Midbrain (tissue), 1 donor: ENCODE data around the gene ANKRD65.
"Not testable (repeated sequence)": the region's sequence is repeated elsewhere in the genome, so short reads cannot be mapped to it uniquely, and the experiment has no call there.

Experiments used
- DNase-seq: peaks from one replicate; lab custom pipeline; 2025; lab: John Stamatoyannopoulos, UW

ANKRD65 gene

DNA sequence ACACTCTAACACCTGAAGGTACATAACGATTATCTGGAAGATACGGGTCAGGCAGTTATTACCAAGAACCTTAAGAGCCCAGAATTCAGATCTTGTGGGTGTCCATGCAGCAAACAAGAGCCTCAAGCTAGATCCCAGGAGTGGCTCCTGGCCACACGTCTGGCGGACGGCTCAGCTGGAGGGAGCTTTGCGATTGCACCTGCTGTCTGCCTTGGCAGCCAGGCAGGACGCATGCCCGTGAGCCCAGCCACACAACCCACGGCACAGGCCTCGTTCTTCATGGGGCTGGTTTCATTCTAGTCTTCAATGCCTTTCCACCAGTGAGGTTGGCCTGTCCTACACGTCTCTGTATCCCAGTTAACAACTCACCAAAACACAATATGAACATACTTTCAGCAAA lies 27.6 kb downstream of the ANKRD65 start:
- DNase-seq = no peak

DNA sequence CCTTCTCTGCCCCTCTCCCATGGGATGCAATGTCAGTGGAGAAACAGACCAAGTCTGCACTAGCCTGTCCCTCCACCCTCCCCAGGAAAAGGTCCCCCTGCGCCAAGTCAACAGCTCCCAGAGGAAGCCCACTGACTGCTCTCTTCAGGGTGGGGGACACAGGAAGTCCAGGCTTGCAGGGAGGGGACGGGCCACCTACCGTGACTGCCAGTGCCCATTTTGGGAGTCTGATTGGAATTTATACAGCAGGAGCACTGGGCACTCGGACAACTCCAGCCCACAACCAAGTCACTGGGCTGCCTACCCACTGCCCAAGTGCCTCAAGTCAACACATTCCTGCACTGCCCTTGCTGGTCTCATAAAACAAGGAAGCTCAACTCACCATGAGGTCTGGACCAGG lies 28.1 kb downstream of the ANKRD65 start:
- DNase-seq = no peak

DNA sequence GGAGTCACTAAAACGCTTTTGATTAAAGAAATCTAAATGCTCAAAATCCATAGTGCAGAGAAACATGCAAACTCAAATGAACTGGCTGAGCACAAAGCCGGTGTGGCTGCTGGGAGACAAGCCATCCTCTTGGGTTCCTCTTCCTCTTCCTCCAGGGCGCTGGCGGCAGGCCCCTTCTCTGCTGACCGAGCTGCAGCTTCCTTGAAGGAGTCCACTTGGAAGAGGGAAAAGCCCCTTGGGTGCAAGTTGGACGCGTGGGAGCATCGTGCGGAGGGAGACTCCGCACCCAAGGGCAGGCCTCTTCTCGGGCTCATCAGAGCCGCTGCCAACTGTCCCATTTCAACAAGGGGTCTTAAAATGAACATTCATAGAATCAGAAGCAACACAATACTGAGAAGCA lies 29.9 kb downstream of the ANKRD65 start:
- no peak for DNase-seq

DNA sequence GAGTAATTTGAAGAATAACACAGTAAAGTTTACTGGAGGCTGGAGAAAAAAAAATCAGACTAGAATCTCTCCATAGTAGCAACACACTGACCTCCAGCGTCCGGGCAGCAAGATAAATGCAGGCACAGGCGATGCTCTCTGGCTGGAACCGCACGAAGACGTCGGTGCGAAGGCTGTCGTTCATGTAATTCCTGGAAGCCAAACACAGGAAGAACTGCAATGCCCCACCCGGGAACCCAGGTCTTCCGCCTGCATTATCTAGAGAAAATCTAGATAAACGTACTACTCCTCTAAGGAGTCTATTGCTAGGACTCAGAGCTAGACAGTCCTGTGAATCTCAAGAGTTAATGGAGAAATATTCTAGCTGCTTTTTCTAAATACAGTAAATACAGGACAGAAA lies 30.4 kb downstream of the ANKRD65 start:
- no peak for DNase-seq

DNA sequence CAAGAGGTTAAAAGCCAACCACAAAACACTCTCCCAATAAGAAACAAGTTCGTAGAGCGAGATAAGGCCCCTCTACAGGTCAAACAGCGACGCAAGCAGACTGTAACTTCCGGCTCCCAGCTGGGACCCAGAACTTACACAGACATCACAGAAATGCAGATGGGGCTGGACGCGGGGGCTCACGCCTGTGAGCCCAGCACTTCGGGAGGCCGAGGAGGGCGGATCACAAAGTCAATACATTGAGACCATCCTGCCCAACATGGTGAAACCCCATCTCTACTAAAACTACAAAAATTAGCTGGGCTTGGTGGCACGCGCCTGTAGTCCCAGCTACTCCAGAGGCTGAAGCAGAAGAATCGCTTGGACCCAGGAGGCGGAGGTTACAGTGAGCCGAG lies 33.0 kb downstream of the ANKRD65 start:
- no peak for DNase-seq

DNA sequence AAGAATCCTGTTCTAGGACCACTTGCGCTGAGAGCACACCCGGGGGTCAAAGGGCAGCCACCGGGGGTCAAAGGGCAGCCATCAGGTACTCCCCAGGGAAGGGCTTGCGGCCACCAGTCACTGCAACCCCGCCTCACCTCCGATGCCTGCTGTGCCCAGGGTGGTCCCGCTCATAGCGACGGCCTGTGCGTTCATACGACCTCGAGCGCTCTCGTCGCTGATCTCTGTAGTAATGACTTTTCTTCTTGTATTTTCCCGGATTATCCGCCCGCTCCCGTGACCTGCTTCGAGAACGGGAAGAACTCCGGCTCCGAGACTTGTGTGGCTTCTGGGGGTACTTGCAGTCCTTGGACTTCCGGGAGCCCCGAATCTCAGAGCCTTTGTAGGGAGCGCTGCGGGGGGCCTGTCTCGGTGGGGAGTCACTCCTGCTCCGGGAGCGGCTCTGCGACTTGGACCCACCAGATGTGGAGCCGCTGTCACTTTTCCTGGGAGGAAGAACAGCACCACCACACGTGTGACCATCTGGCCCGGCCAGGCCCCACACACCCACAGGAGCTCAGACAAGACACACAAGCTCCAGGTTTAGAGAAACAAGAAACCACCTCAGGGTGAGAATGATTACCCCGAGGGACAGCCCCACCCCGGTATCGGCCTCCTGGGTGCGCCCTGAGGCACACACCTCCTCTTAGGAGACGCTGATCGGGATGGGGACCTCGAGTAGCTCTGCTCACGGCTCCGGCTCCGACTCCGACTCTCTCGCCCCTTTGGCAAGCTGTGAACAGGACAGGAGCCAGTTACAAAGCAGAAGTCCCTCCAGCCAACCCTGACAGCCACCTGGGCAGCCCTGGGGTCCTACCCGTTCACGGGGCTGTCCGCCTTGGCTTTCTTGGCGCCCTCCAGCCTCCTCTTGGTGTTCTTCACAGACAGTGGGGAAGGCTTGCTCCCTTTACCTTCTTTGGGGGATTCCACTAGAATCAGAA lies 33.7 kb downstream of the ANKRD65 start:
- no peak for DNase-seq

DNA sequence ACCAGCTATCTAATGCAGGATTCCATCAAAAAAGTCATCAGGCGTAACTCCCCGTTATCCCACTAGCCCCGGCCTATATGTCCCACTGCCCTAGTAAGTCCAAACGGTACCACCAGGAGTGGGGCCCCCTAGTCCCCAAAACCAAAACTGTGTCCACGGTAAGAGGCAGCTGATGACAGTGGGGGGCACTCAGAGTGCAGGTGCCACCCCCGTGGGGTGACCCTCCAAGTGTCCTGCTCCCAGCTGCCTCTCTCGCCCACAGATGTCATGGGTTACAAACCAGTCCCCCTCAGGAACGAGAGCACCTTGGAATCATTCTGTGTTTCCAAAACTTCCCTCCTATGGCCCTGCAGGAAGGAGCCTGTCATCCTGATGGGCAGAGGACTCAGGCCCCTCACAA lies 35.1 kb downstream of the ANKRD65 start:
- DNase-seq = no peak

DNA sequence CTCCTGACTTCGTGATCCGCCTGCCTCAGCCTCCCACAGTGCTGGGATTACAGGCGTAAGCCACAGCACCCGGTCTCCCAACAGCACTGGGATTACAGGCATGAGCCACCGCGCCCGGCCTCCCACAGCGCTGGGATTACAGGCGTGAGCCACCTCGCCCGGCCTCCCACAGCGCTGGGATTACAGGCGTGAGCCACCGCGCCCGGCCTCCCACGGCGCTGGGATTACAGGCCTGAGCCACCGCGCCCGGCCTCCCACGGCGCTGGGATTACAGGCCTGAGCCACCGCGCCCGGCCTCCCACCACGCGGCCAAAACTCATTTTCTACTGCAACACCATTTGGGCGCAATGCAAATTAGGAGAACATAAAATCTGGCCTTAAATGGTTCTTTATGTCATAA lies 35.7 kb downstream of the ANKRD65 start:
- not testable (repeated sequence) for DNase-seq

DNA sequence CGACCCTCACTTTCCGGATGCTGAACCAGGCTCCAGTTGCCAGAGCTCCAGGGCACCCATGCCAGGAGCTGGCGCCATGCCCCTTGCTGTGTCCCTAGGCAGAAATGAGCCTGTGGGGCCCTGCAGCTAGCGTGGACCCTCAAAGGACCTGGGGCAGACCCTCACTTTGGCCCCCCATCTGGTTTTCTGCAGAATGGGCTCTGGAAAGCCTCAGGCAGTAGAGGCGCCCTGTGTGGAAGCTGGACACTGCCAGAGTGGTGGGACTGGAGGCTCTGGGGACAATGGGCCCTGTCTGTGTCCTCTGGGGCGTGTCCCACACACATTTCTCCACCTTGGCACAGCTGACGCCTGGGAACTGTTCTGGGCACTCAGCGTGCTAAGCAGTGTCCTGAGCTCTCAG lies 39.8 kb downstream of the ANKRD65 start:
- no peak for DNase-seq

DNA sequence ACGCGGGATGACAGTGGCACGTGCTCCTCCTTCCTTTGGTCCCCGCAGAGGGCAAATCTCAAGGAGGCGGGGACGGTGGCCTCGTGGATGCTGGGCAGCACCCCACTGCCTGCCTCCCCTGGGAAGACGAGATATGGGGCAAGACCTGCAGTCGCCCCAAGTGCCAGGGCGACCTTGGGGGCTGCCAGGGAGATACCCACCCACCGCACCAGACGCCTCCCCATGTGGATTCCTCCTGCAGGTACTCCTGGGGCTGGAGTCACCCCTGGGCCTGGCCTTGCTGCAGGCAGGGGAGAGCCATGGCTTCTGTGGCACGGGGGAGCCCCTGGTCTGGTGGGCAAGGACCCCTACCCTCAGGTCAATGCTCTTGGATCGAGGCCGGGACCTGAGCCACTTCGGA lies 40.2 kb downstream of the ANKRD65 start:
- DNase-seq = no peak

DNA sequence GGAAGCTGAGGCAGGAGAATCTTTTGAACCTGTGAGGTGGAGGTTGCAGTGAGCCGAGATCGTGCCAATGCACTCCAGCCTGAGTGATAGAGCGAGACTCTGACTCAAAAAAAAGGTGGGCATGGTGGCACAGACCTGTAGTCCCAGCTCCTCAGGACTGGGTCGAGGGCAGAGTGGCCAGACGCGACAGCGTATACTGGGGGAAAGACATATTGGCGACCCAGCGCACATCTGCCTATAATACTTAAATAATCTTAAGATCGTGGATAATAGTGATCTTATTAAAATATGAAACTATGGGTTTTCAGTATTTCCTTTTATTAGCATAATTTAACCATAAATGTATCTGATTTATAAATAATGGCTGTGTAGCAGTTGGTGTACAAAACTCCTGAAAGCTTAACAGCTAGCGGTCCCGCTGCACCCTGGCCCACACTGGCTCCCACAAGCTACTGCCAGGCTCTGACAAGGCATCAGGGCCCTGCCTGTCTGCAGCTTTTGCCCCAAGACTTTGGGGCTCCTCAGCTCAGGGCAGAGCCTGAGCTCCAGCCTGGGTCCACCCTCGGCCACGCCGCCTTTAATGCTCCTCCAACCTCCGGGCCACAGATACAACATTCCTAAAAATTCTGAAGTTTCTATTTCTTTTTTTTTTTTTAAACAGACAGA lies 43.4 kb downstream of the ANKRD65 start:
- DNase-seq = no peak

DNA sequence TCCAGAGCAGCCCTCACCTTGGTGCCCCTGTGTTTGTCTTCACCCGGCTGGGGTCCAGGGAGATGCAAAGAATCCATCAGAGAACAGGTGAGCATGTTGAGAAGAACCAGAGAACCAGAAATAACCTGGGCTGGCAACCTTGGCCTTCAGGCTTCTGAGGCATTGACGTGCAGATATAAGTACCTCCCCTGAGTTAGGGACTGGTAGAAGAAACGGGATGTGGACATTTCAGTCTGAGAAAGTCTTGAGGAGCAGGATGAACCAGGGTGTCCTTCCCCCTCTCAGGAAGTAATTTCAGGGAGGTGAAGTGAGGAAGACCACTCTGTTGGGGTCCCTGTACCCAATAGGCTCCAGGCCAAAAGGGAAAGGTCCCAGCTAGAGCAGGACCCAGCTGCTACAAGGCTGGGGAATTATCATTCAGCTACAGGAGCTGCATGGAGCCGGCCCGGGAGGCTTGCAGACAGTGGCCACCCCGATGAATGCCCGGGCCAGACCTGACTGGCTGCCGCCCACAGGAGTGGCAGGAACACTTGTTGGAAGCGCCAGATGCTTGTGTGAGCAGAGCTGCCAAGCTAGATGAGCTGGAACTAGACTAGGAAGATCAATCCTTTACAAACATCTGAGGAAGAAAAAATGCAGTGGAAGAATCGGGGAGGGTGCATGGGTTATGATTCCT lies 44.4 kb downstream of the ANKRD65 start:
- no peak for DNase-seq

DNA sequence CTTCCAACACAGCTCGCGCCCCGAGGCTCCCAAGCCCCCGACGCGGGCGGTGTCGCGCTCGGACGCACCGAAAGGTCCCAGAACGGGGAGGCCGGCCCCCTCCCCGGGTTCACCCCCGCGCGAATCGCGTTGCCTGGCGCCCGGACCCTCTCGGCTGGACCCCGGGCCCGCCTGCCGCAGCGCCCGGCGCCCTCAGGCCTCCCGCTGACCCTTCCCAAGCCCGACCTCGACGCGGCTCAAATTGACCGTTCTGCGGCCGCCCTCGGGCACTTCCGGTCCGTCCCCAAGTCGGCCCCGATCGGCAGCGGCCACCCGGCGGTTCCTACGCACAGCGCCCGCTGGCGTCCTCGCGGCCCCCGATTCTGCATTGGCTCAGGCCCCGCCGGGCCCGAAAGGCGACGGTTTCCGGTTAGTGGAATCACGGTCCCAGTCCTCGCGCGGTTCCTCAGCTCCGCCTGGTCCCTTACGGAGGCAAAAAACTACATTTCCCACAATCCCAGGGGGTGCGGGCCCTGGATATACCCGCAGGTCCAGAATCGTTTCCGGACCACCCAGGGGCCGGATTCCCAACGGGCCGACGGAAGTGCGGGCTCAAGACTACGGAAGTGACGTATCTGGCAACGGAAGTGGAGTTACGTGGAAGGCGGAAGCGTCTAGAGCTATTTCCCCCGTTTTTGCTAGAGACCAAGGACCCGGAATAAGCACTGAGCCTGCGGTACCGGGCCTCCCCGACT lies 46.0 kb downstream of the ANKRD65 start, which contains the start of gene AURKAIP1:
TSS of gene AURKAIP1 (minus strand) at position 279 of the 734 bp plus-strand sequence. CDS start 451 bp downstream, outside the sequence.
- DNase-seq = peak; percentile 100

DNA sequence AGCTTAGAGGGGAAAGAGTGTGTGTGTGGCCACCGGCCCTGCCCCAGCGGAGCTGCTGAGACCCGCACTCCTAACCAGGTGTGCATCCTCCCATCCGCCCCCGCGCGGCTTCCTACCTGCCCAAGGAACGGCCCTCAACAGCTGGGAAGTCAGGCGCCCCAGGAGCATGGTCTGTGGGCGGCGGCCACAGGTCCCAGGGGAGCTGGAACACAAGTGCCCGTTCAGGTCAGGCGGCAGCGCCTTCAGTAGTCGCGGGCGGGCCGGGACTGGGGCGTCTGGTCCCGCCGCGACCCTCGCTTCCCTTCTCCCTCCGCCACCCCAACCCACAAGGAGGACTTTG lies 46.5 kb downstream of the ANKRD65 start:
- no peak for DNase-seq

DNA sequence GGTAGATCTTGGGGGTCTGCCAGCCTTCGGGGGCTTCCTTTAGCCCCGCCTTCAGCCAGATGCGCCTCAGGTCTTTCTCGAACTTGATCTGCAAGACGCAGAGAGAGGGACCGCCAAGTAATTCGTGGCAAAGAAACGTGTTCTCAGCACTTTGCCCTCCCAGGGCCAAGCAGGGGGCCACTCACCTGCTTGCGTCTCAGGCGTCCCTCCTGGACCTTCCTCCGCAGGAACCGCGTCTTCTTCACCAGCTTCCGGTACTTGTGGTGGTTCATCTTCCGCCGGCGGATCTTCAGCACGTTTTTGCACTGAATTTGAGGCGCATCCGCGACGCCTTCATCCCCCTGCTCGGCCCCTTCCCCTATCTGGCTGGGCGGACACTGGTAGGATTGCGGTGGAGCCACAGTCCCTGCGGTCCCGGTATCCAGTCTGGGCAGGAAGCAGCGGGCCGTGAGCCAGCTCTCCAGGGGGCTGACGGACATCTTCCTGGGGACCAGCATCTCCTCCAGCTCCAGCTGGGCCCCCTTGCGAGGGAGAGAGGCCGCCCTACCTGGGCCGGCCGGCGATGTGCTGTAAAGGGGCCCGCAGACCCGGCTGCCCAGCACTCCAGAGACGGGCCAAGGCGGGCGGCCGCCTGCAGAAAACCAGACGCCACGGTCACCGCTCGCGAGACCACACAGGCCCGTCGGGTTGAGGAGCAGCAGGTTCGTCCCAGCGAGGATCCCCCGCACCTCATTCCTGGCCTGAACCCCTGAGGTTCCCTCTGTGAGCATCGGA lies 47.1 kb downstream of the ANKRD65 start:
- DNase-seq = no peak

DNA sequence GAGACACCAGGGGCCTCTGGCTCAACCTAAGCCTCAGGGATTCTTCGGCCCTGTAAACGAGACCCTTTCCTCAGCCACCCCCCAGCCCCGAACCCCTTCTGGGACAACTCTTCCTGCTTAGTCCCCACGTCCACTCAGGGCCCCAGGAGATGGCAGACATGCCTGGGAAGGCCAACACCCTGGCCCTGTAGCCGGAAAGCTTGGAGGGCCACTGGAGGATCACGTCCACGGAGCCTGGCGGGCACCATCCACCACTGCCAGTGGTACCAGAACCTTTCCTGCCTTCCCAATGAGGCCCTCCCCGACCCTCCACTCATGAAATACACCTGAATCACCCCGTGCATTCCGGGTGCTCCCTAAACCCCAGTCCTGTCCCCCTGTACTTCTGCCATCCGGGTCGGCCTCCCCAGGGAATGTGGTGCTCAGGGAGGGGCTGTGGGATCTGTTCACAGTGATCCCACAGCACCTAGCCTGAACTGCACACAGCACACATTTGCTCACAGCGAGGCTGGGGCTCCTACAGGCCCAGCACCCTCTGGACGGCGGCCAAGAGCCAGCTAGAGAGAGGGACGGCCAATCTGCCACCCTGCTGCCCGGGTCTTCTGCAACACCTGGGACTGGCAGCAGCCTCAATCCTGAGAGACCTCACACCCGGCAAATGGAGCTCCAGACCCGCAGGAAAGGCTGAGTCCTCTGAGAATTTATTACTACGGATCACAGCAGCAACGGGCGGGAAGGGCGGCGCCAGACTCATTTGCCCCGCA lies 47.8 kb downstream of the ANKRD65 start:
- no peak for DNase-seq

DNA sequence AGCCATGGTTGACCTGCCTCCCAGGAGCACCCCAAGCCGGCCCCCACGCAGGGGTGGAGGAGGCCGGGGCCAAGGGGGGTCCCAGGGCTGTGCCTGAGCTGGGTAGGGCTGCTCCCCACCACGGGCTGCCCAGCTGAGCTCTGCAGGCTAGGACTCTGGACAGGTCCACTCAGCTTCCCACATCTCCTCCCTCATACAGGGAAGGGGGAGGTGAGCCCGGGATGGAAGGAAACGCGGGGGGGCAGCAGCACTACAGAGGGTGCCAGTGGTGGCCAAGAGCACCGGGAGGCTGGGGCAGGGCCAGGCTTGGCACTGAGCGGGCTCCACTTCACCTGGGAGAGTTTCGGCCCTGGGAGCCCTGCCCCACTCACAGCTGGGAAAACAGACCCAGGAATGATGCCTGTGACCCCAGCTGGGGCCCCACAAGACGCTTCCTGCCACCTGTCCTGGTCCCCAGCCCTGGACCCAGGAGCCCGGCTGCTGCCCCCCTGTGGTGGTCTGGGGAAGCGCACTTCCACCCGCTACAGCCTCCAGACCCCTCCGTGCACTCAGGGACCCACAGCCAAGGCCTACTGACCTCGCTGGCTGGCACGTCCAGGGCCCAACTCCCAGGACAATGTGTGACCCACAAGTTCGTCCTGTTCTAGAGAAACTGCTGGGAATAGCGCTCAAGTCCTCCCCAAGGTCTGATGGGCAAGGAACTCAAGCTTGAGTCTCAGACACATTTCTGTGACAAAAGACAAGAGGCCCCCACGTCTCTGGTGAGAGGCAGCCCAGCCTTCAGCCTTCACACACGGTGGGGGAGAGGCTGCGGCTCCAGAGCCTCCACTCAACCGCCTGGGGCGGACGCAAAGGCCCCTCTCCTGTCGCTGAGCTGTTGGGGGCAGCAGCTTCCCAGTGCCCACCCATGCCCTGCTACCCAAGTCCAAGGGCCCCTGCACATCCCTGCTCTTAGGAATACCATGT lies 49.0 kb downstream of the ANKRD65 start:
- DNase-seq = no peak

DNA sequence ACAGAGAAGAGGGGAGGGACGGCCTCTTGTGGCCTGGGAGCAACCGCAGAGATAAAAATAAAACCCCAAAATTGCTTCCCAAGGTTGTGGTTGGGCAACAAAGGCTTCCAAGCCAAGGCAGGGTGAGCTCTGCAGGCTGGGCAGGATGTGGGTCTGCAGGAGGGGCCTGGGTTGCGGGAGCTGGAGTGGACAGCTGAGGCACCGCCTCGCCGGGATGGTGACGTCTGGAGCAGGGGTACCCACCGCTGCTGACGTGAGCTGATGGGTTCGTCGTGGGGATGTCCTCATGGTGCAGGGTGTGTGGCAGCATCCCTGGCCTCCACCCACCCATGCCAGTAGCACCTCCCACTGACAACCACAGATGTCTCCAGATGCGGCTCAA lies 49.7 kb downstream of the ANKRD65 start:
- no peak for DNase-seq

DNA sequence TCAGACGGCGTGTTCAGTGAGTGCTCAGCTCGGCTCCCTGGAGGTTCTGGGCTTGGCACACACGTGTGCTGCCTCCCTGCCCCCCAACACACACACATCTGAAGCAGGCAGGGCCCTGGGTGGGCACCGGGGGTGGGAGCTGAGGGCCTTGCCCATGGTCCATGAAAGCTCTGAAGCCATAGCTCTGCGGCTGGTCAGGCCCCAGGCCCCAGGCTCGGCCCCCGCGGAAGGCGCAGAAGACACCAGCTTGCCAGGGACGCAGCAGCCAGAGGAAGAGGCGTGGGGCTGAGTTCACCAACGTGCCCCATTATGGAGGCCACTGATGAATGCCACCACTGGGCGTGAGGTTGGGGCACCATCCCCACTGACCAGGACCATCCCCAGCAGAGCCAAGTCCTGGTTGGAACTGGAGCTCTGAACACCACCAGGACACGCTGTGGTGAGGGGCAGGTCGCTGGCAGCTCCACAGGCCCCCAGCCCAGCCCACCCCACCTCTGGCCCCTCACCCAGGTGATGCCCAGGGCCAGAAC lies 50.2 kb downstream of the ANKRD65 start:
- DNase-seq = no peak
